ENCODE measurements around the gene APOA4. TPM values are rescaled to one million over a fixed set of nuclear protein-coding genes. Genes with fewer than 3 reads are reported as not detected.

APOA4 gene
- total RNA-seq, 4 donors from 2014 or later, result 2.6 to 3.5 TPM; not detected in 2

GRCh38 chr11:116849486-116849885 lies 26.4 kb upstream of the APOA4 start:
- Histone ChIP-seq H3K4me1 (peaks cover 14 to 19% of the 10 kb centered on the region in 2 donors), H3K9me3 (no peaks in the 10 kb centered on the region), H3K36me3 (peaks cover 0 to 47% of the 10 kb centered on the region in 2 donors), H3K4me3 (no peak overlapping the region), H3K27ac (no peak overlapping the region), H3K27me3 (no peaks in the 10 kb centered on the region)
- TF ChIP-seq POLR2A (IDR thresholded peaks at IDR 0.05) (no peak), CTCF (IDR thresholded peaks at IDR 0.05 in 4 of 5, conservative IDR thresholded peaks at IDR 0.05 in 1 of 5) (no peak)
- ATAC-seq (no peak), DNase-seq (no peak)
- intact Hi-C loops (cut with DNase I; ENCODE audit: low total_unique reads), result no loop called here
- in situ Hi-C loops (cut with MboI; ENCODE audit: low sequenced_read_pairs in 4 of 4), result no loop called here

GRCh38 chr11:116849060-116849459 lies 26.0 kb upstream of the APOA4 start:
- no peak overlapping the region for H3K4me3 ChIP-seq
- no peak for TF ChIP-seq CTCF (IDR thresholded peaks at IDR 0.05 in 4 of 5, conservative IDR thresholded peaks at IDR 0.05 in 1 of 5)
- TF ChIP-seq POLR2A (IDR thresholded peaks at IDR 0.05), result no peak
- ATAC-seq (no peak), DNase-seq (no peak)
- intact Hi-C loops (cut with DNase I; ENCODE audit: low total_unique reads) (no loop called here), in situ Hi-C loops (cut with MboI; ENCODE audit: low sequenced_read_pairs in 4 of 4) (no loop called here)
- no peaks in the 10 kb centered on the region for H3K9me3 ChIP-seq
- H3K4me1 ChIP-seq, result peaks cover 14 to 19% of the 10 kb centered on the region in 2 donors
- no peaks in the 10 kb centered on the region for H3K27me3 ChIP-seq
- H3K27ac ChIP-seq, result no peak overlapping the region
- peaks cover 0 to 50% of the 10 kb centered on the region in 2 donors for H3K36me3 ChIP-seq

GRCh38 chr11:116847612-116848011 lies 24.5 kb upstream of the APOA4 start:
- DNase-seq, result no peak
- Histone ChIP-seq H3K27me3 (no peaks in the 10 kb centered on the region), H3K9me3 (no peaks in the 10 kb centered on the region), H3K27ac (no peak overlapping the region), H3K36me3 (peaks cover 0 to 56% of the 10 kb centered on the region in 2 donors), H3K4me1 (peaks cover 6 to 13% of the 10 kb centered on the region in 2 donors), H3K4me3 (no peak overlapping the region)
- TF ChIP-seq CTCF (IDR thresholded peaks at IDR 0.05 in 4 of 5, conservative IDR thresholded peaks at IDR 0.05 in 1 of 5) (no peak), POLR2A (IDR thresholded peaks at IDR 0.05) (no peak)
- intact Hi-C loops (cut with DNase I; ENCODE audit: low total_unique reads) (no loop called here), in situ Hi-C loops (cut with MboI; ENCODE audit: low sequenced_read_pairs in 4 of 4) (no loop called here)
- no peak for ATAC-seq

- no peak overlapping the region for H3K27ac ChIP-seq
- in situ Hi-C loops (cut with MboI; ENCODE audit: low sequenced_read_pairs in 4 of 4) (no loop called here), intact Hi-C loops (cut with DNase I; ENCODE audit: low total_unique reads) (no loop called here)
- peaks cover 0 to 56% of the 10 kb centered on the region in 2 donors for H3K36me3 ChIP-seq
- TF ChIP-seq POLR2A (IDR thresholded peaks at IDR 0.05) (no peak), CTCF (IDR thresholded peaks at IDR 0.05 in 4 of 5, conservative IDR thresholded peaks at IDR 0.05 in 1 of 5) (no peak)
- no peaks in the 10 kb centered on the region for H3K9me3 ChIP-seq
- H3K27me3 ChIP-seq, result no peaks in the 10 kb centered on the region
- no peak for DNase-seq
- peak in 1 of 2 donors; percentile 65 for ATAC-seq
- H3K4me3 ChIP-seq, result no peak overlapping the region
- H3K4me1 ChIP-seq, result peaks cover 0 to 5% of the 10 kb centered on the region in 2 donors
Observed at GRCh38 chr11:116844722-116845121, 21.6 kb upstream of the APOA4 start.

GRCh38 chr11:116843661-116844060 lies 20.6 kb upstream of the APOA4 start:
- H3K4me3 ChIP-seq, result no peak overlapping the region
- H3K36me3 ChIP-seq, result peaks cover 0 to 49% of the 10 kb centered on the region in 2 donors
- H3K4me1 ChIP-seq, result peaks cover 0 to 5% of the 10 kb centered on the region in 2 donors
- in situ Hi-C loops (cut with MboI; ENCODE audit: low sequenced_read_pairs in 4 of 4), result no loop called here
- DNase-seq, result no peak
- no peaks in the 10 kb centered on the region for H3K9me3 ChIP-seq
- no peak overlapping the region for H3K27ac ChIP-seq
- TF ChIP-seq POLR2A (IDR thresholded peaks at IDR 0.05) (no peak), CTCF (IDR thresholded peaks at IDR 0.05 in 4 of 5, conservative IDR thresholded peaks at IDR 0.05 in 1 of 5) (no peak)
- ATAC-seq, result no peak
- intact Hi-C loops (cut with DNase I; ENCODE audit: low total_unique reads), result no loop called here
- H3K27me3 ChIP-seq, result no peaks in the 10 kb centered on the region
